HG03354 (cell line): ENCODE data around the gene YPEL3.
"Not testable (repeated sequence)": the region's sequence is repeated elsewhere in the genome, so short reads cannot be mapped to it uniquely, and the experiment has no call there.

Experiments
- ATAC-seq: cut with Tn5 transposase; IDR thresholded peaks from one replicate; pipeline ENCODE4 v1.9.1; 2021; ENCODE audit warnings: mild to moderate bottlenecking; ENCODE audit not compliant: unreplicated experiment, poor library complexity, severe bottlenecking

Gene YPEL3

GRCh38 chr16:30096105-30096861 is at the start of gene YPEL3:
YPEL3 (minus strand) TSS chr16:30096213; CDS start chr16:30095482, 731 bp downstream.
- ATAC-seq, result peak; percentile 48

- no peak for ATAC-seq
Measured at GRCh38 chr16:30145657-30146056, 49.6 kb upstream of the YPEL3 start.

GRCh38 chr16:30144917-30145316 is 48.9 kb upstream of the YPEL3 start:
- ATAC-seq, result no peak

GRCh38 chr16:30144017-30144416 is 48.0 kb upstream of the YPEL3 start:
- no peak for ATAC-seq

- ATAC-seq, result no peak
Measured at GRCh38 chr16:30143347-30143702, 47.3 kb upstream of the YPEL3 start.

- no peak for ATAC-seq
Measured at GRCh38 chr16:30142672-30143346, 46.8 kb upstream of the YPEL3 start.

- no peak for ATAC-seq
Measured at GRCh38 chr16:30141750-30142149, 45.7 kb upstream of the YPEL3 start.

GRCh38 chr16:30139583-30140481 is 43.8 kb upstream of the YPEL3 start:
- ATAC-seq, result no peak

- ATAC-seq, result no peak
Measured at GRCh38 chr16:30137897-30138296, 41.9 kb upstream of the YPEL3 start.

- no peak for ATAC-seq
Measured at GRCh38 chr16:30136971-30137605, 41.1 kb upstream of the YPEL3 start.

GRCh38 chr16:30132591-30132990 is 36.6 kb upstream of the YPEL3 start:
- ATAC-seq, result no peak

- no peak for ATAC-seq
Measured at GRCh38 chr16:30131869-30132475, 36.0 kb upstream of the YPEL3 start.

- no peak for ATAC-seq
Measured at GRCh38 chr16:30127993-30128392, 32.0 kb upstream of the YPEL3 start.

- ATAC-seq, result not testable (repeated sequence)
Measured at GRCh38 chr16:30125690-30126089, 29.7 kb upstream of the YPEL3 start.

GRCh38 chr16:30124985-30125379 is 29.0 kb upstream of the YPEL3 start:
- no peak for ATAC-seq

GRCh38 chr16:30122604-30123160 is 26.7 kb upstream of the YPEL3 start:
- ATAC-seq, result no peak

- no peak for ATAC-seq
Measured at GRCh38 chr16:30121741-30122571, 25.9 kb upstream of the YPEL3 start.

- no peak for ATAC-seq
Measured at GRCh38 chr16:30120340-30121105, 24.5 kb upstream of the YPEL3 start.
